HL-60 (cell line): ENCODE data around the gene JAK3.

ENCODE experiments used
- DNase-seq, 2 experiments: peaks; one replicate each; pipeline ENCODE4 v3.0.0-alpha.2; 2010 to 2020; ENCODE audit warnings: low read depth in 1 of 2, low spot score in 1 of 2
- H3K27ac ChIP-seq: fragments of 250-450 bp; sonication (Bioruptor Pico); replicated peaks from 2 replicates; pipeline ENCODE4 v1.5.1; 2020; ENCODE audit warnings: mild to moderate bottlenecking, moderate library complexity
- H3K27me3 ChIP-seq: fragments of 250-450 bp; sonication (Bioruptor Pico); 2 replicates; pipeline ENCODE4 v1.5.1; 2021; ENCODE audit warnings: mild to moderate bottlenecking, moderate library complexity; ENCODE audit not compliant: insufficient read depth, poor library complexity, severe bottlenecking
- H3K4me3 ChIP-seq: replicated peaks from 2 replicates; pipeline ENCODE4 v1.5.1; 2011; ENCODE audit warnings: mild to moderate bottlenecking, control low read depth, low read length; ENCODE audit not compliant: insufficient read depth
- CTCF ChIP-seq: IDR thresholded peaks from one replicate; pipeline ENCODE4 v1.5.1; 2011; ENCODE audit warnings: low read length, control low read depth, inconsistent platforms; ENCODE audit not compliant: insufficient read depth
- GABPA ChIP-seq: IDR thresholded peaks from 2 replicates; pipeline ENCODE4 v1.6.1; 2012; ENCODE audit warnings: low read depth
- POLR2AphosphoS5 ChIP-seq: IDR thresholded peaks from 2 replicates; pipeline ENCODE4 v1.6.1; 2012; ENCODE audit warnings: low read depth
- REST ChIP-seq: IDR thresholded peaks from 2 replicates; pipeline ENCODE4 v1.6.1; 2012; ENCODE audit warnings: low read depth; ENCODE audit not compliant: insufficient replicate concordance
- SPI1 ChIP-seq: IDR thresholded peaks from 2 replicates; pipeline ENCODE4 v1.6.1; 2012; ENCODE audit warnings: low read depth, mild to moderate bottlenecking, borderline replicate concordance

JAK3 gene

GRCh38 chr19:17840019-17840418 is 7.8 kb downstream of the JAK3 start:
- H3K4me3 ChIP-seq, result no peak overlapping the region
- H3K27ac ChIP-seq, result no peak overlapping the region
- DNase-seq, result no peak
- H3K27me3 ChIP-seq, result no peaks in the 10 kb centered on the region
- no peak for TF ChIP-seq SPI1
- TF ChIP-seq REST, result no peak
- no peak for TF ChIP-seq GABPA
- TF ChIP-seq CTCF, result no peak

- TF ChIP-seq SPI1 (no peak), POLR2AphosphoS5 (no peak), GABPA (no peak), CTCF (no peak), REST (no peak)
- no peaks in the 10 kb centered on the region for H3K27me3 ChIP-seq
These were observed 9.8 kb downstream of the JAK3 start for GRCh38 chr19:17837972-17838371.

GRCh38 chr19:17836530-17836929 is 11.3 kb downstream of the JAK3 start:
- Histone ChIP-seq H3K27me3 (no peaks in the 10 kb centered on the region), H3K4me3 (no peak overlapping the region), H3K27ac (no peak overlapping the region)
- DNase-seq, result no peak
- TF ChIP-seq CTCF, result no peak
- TF ChIP-seq POLR2AphosphoS5, result no peak
- no peak for TF ChIP-seq GABPA
- TF ChIP-seq REST, result no peak
- TF ChIP-seq SPI1, result no peak

More at GRCh38 chr19:17837972-17838371, 9.8 kb downstream of the JAK3 start:
- H3K27ac ChIP-seq, result no peak overlapping the region
- H3K4me3 ChIP-seq, result no peak overlapping the region
- no peak for DNase-seq
